GM12878 (cell line): ENCODE data around the gene ZMIZ1. TPM values are rescaled to one million over a fixed set of nuclear protein-coding genes. Genes with fewer than 3 reads are reported as not detected.

ENCODE experiments used
- ATAC-seq: fragments of 200-7000 bp; cut with Tn5 transposase; 3 replicates; pipeline ENCODE4 v1.9.1; 2020; ENCODE audit warnings: mild to moderate bottlenecking, moderate library complexity
- BruUV-seq: library from RNA; stranded (reverse); fragments of 400-500 nt; replicated peaks from 2 replicates; lab custom pipeline; 2021; lab: Mats Ljungman, UMichigan
- CTCF ChIA-PET: fragments of 300-600 bp; sonication (Branson Sonifier 250); formaldehyde crosslinking; extraction: SDS; loops from one replicate; lab custom pipeline; 2021; ENCODE audit warnings: inconsistent platforms; lab: Yijun Ruan, JAX
- POLR2A ChIA-PET: fragments of 350-600 bp; formaldehyde crosslinking; extraction: SDS; loops from one replicate; lab custom pipeline; 2021; ENCODE audit warnings: inconsistent platforms; lab: Charles Lee
- RAD21 ChIA-PET: fragments of 300-600 bp; sonication (Branson Sonifier 250); formaldehyde crosslinking; loops from one replicate; lab custom pipeline; 2023; ENCODE audit warnings: antibody characterized with exemption; ENCODE audit not compliant: unreplicated experiment; lab: Charles Lee
- SMC1A ChIA-PET: fragments of 300-600 bp; sonication (Branson Sonifier 250); formaldehyde crosslinking; loops from one replicate; lab custom pipeline; 2023; ENCODE audit not compliant: unreplicated experiment, uncharacterized antibody; lab: Charles Lee
- DNase-seq: peaks from one replicate; pipeline ENCODE4 v3.0.0-alpha.2; 2011; ENCODE audit warnings: low read depth, low spot score
- FAIRE-seq: peaks from 3 replicates; lab custom pipeline; 2011; peaks lifted over from hg19 to GRCh38; lab: Jason Lieb, UNC
- H2AFZ ChIP-seq: 2 replicates; pipeline ENCODE4 v1.6.0; 2011; ENCODE audit warnings: low read depth, low read length, control low read depth; ENCODE audit not compliant: control insufficient read depth
- H3K27ac ChIP-seq: 2 replicates; pipeline ENCODE4 v1.5.1; 2011; ENCODE audit warnings: control low read depth; ENCODE audit not compliant: control insufficient read depth, insufficient read depth
- H3K27me3 ChIP-seq, 2 experiments: replicated peaks in 1 of 2; 2 replicates each; pipeline versions ENCODE4 v1.6.0 to v1.6.1; 2011; ENCODE audit warnings: low read length in 1 of 2; ENCODE audit not compliant: control insufficient read depth in 2 of 2, insufficient read depth in 2 of 2
- H3K36me3 ChIP-seq, 2 experiments: 2 replicates each; pipeline ENCODE4 v1.5.1; 2011; ENCODE audit warnings: low read length in 1 of 2; ENCODE audit not compliant: control insufficient read depth in 2 of 2, insufficient read depth in 2 of 2
- H3K4me1 ChIP-seq: 2 replicates; pipeline ENCODE4 v1.6.1; 2011; ENCODE audit warnings: mild to moderate bottlenecking, low read length, moderate library complexity, mixed read lengths; ENCODE audit not compliant: control insufficient read depth, insufficient read depth
- H3K4me2 ChIP-seq: 2 replicates; pipeline ENCODE4 v1.6.0; 2011; ENCODE audit warnings: control low read depth; ENCODE audit not compliant: control insufficient read depth, insufficient read depth
- H3K4me3 ChIP-seq: fragments of 200-600 bp; sonication (generic); 2 replicates; pipeline ENCODE4 v1.5.1; 2016
- H3K79me2 ChIP-seq: 2 replicates; pipeline ENCODE4 v1.6.0; 2011; ENCODE audit warnings: low read length; ENCODE audit not compliant: control insufficient read depth, insufficient read depth
- H3K9ac ChIP-seq: 2 replicates; pipeline ENCODE4 v1.8.0; 2011; ENCODE audit warnings: low read length, control low read depth, mixed read lengths; ENCODE audit not compliant: control insufficient read depth, insufficient read depth
- H3K9me3 ChIP-seq: replicated peaks from 3 replicates; pipeline ENCODE4 v1.5.1; 2011; ENCODE audit warnings: mild to moderate bottlenecking, low read length; ENCODE audit not compliant: control insufficient read depth, insufficient read depth
- H4K20me1 ChIP-seq: 2 replicates; pipeline ENCODE4 v1.6.0; 2011; ENCODE audit not compliant: control insufficient read depth, insufficient read depth
- CBX3 ChIP-seq: fragments of 200-600 bp; sonication (generic); IDR thresholded peaks from 2 replicates; pipeline ENCODE4 v1.6.1; 2016; ENCODE audit warnings: low read depth, borderline replicate concordance
- RAD51 ChIP-seq: fragments of 450-650 bp; IDR thresholded peaks from 2 replicates; pipeline ENCODE4 v1.6.1; 2016; ENCODE audit warnings: moderate library complexity, mild to moderate bottlenecking, inconsistent platforms
- RCOR1 ChIP-seq: conservative IDR thresholded peaks from 2 replicates; pipeline ENCODE4 v1.6.1; 2012; ENCODE audit warnings: low read depth, low read length, improper control_type of control experiment
- STAT1 ChIP-seq: fragments of 450-650 bp; conservative IDR thresholded peaks from 2 replicates; pipeline ENCODE4 v1.6.1; 2014; ENCODE audit warnings: antibody characterized with exemption, mild to moderate bottlenecking
- USF2 ChIP-seq: IDR thresholded peaks from 2 replicates; pipeline ENCODE4 v1.6.1; 2011; ENCODE audit warnings: low read depth, low read length, improper control_type of control experiment, borderline replicate concordance
- ZBED1 ChIP-seq: IDR thresholded peaks from 2 replicates; pipeline ENCODE4 v1.6.1; 2016; ENCODE audit warnings: borderline replicate concordance
- ZBTB33 ChIP-seq: fragments of 450-650 bp; IDR thresholded peaks from 2 replicates; pipeline ENCODE4 v1.6.1; 2017; ENCODE audit warnings: mild to moderate bottlenecking
- ZNF24 ChIP-seq: fragments of 450-650 bp; IDR thresholded peaks from 2 replicates; pipeline ENCODE4 v1.6.1; 2017; ENCODE audit warnings: antibody characterized with exemption, mild to moderate bottlenecking
- WGBS: methylation state at CpG from one replicate; pipeline ENCODE4 v1.1.6; 2016; ENCODE audit warnings: low lambda C conversion rate; ENCODE audit not compliant: insufficient replicate concordance, insufficient coverage; ENCODE audit errors: missing lambda C conversion rate; 5-methylcytosine and 5-hydroxymethylcytosine counted together
- in situ Hi-C: fragments of 300-500 bp; cut with MboI; formaldehyde crosslinking; loops from 9 replicates; pipeline ENCODE4 v1.14.3; 2018; ENCODE audit warnings: mixed read lengths
- intact Hi-C: fragments of 100-400 bp; cut with micrococcal nuclease; formaldehyde crosslinking; loops from one replicate; pipeline ENCODE4 v1.14.2; 2022; ENCODE audit not compliant: unreplicated experiment
- polyA plus RNA-seq, 11 experiments: library from polyadenylated mRNA; depleted of rRNA in 4 of 11; unstranded in 6 of 11; stranded (reverse) in 5 of 11; fragments of >200 nt; fragmentation: Nextera tagmentation in 4 of 11; fragmentation: Illumina TruSeq in 1 of 11; extraction: Ambion mirVana in 4 of 11; extraction: Trizol in 1 of 11; gene quantifications; 1 replicate in 1 of 11; 2 replicates in 10 of 11; pipeline versions ENCODE4 v1.2.1 to v1.2.3, GENCODE V29; 2011 to 2016; ENCODE audit warnings: inconsistent platforms in 2 of 11, missing spikeins in 2 of 11, low read depth in 1 of 11
- total RNA-seq, 4 experiments: library from RNA; depleted of rRNA in 3 of 4; stranded (reverse); fragments of >200 nt in 3 of 4; fragmentation: Illumina TruSeq in 1 of 4; extraction: Trizol in 1 of 4; gene quantifications; 2 replicates each; pipeline versions ENCODE4 v1.2.1 to v1.2.3, GENCODE V29; 2013 to 2021
- TF ChIP-seq, protein P1 (sequence below): fragments of 450-650 bp; IDR thresholded peaks from 2 replicates; pipeline ENCODE4 v1.6.1; 2016; ENCODE audit warnings: mild to moderate bottlenecking, moderate library complexity, borderline replicate concordance

ZMIZ1 gene
- total and polyA plus RNA-seq, 10 of the 15 experiments (the other 5 are each of a cell fraction or from before 2014, with no cell fraction given) = 3.1 to 82.3 (median 14.9) TPM

DNA sequence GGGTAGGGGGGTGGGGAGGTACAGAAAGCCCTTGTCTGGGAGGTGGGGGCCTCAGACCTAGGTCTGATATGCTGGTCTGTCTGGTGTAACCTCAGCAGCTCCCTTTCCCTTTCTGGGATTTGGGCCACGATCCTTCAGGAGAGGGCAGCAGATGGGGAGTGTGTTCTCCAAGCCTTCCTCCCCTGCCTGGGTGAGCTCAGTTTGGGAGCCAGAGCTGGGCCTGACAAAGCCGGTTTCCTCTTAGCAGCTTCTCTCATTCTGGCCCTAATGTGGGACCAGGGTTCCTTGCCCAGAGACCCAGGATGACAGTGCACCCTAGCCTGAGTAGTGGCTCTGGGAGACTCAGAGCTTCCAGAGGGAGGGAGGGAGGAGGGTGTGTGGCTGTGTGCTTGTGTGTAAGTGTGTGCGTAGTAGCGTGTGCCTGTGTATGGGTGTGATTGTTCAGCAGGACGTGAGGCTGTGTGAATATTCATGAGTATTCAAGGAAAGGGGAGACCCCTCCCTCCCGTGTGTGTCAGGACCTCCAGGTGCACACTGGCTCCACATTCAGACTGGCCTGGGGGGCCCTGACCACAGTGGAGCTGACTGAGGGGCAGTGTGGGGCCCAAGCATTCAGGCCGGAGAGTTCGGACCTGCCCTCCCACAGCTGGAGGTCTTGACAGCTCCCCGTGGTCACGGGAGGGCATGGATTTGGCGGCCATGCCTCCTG, 96.5 kb downstream of the ZMIZ1 start:
- no peak for ATAC-seq
- in situ Hi-C loops = no loop called here
- H3K9ac ChIP-seq = no peak overlapping the region
- no peaks in the 10 kb centered on the region for H3K79me2 ChIP-seq
- 28% methylated on average over 11 of the region's 11 CpGs for whole genome bisulfite sequencing
- ChIA-PET POLR2A (no interaction called here), SMC1A (no interaction called here), CTCF (interaction anchor here (2.3 kb wide), 1 partner anchor 30 kb away, joined by 8 read pairs; no protein-coding TSS in a partner anchor), RAD21 (interaction anchor here (1.2 kb wide), 1 partner anchor 67 kb away, joined by 3 read pairs; no protein-coding TSS in a partner anchor)
- no peaks in the 10 kb centered on the region for H4K20me1 ChIP-seq
- H3K9me3 ChIP-seq = no peaks in the 10 kb centered on the region
- H3K36me3 ChIP-seq = no peaks in the 10 kb centered on the region
- no peaks in the 10 kb centered on the region; the same call in 1 of the 2 replicates for H3K4me1 ChIP-seq
- H3K4me2 ChIP-seq = no peak overlapping the region
- H2AFZ ChIP-seq = no peak overlapping the region
- TF ChIP-seq USF2 (no peak), RAD51 (no peak), ZBTB33 (no peak), CBX3 (no peak), ZNF24 (no peak), STAT1 (no peak), RCOR1 (no peak), ZBED1 (no peak)
- TF ChIP-seq, protein P1, sequence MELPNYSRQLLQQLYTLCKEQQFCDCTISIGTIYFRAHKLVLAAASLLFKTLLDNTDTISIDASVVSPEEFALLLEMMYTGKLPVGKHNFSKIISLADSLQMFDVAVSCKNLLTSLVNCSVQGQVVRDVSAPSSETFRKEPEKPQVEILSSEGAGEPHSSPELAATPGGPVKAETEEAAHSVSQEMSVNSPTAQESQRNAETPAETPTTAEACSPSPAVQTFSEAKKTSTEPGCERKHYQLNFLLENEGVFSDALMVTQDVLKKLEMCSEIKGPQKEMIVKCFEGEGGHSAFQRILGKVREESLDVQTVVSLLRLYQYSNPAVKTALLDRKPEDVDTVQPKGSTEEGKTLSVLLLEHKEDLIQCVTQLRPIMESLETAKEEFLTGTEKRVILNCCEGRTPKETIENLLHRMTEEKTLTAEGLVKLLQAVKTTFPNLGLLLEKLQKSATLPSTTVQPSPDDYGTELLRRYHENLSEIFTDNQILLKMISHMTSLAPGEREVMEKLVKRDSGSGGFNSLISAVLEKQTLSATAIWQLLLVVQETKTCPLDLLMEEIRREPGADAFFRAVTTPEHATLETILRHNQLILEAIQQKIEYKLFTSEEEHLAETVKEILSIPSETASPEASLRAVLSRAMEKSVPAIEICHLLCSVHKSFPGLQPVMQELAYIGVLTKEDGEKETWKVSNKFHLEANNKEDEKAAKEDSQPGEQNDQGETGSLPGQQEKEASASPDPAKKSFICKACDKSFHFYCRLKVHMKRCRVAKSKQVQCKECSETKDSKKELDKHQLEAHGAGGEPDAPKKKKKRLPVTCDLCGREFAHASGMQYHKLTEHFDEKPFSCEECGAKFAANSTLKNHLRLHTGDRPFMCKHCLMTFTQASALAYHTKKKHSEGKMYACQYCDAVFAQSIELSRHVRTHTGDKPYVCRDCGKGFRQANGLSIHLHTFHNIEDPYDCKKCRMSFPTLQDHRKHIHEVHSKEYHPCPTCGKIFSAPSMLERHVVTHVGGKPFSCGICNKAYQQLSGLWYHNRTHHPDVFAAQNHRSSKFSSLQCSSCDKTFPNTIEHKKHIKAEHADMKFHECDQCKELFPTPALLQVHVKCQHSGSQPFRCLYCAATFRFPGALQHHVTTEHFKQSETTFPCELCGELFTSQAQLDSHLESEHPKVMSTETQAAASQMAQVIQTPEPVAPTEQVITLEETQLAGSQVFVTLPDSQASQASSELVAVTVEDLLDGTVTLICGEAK = no peak
- no peak for FAIRE-seq
- intact Hi-C loops = no loop called here
- DNase-seq = no peak
- no TSS peak for BruUV-seq
- no peak overlapping the region for H3K27ac ChIP-seq
- H3K27me3 ChIP-seq = no peaks in the 10 kb centered on the region
- no peak overlapping the region for H3K4me3 ChIP-seq
